GM10847 (cell line): ENCODE results near the gene GRID2.

Experiments used
- POLR2A ChIP-seq: IDR thresholded peaks from 2 replicates; pipeline ENCODE4 v1.6.1; 2011; ENCODE audit not compliant: insufficient read length; ENCODE audit errors: extremely low read depth

GRID2 gene

GRCh38 chr4:93731456-93731855 is 1427.7 kb downstream of the GRID2 start:
- TF ChIP-seq POLR2A, result no peak

- TF ChIP-seq POLR2A, result no peak
Observed at GRCh38 chr4:93732509-93732908, 1428.7 kb downstream of the GRID2 start.

- TF ChIP-seq POLR2A, result no peak
Observed at GRCh38 chr4:93740890-93741289, 1437.1 kb downstream of the GRID2 start.

GRCh38 chr4:93743022-93743421 is 1439.3 kb downstream of the GRID2 start:
- no peak for TF ChIP-seq POLR2A

GRCh38 chr4:93743635-93744034 is 1439.9 kb downstream of the GRID2 start:
- no peak for TF ChIP-seq POLR2A

GRCh38 chr4:93744961-93745360 is 1441.2 kb downstream of the GRID2 start:
- no peak for TF ChIP-seq POLR2A

GRCh38 chr4:93746031-93746430 is 1442.3 kb downstream of the GRID2 start:
- TF ChIP-seq POLR2A, result no peak

GRCh38 chr4:93747220-93747619 is 1443.5 kb downstream of the GRID2 start:
- TF ChIP-seq POLR2A, result no peak

- no peak for TF ChIP-seq POLR2A
Observed at GRCh38 chr4:93748373-93749291, 1444.9 kb downstream of the GRID2 start.

GRCh38 chr4:93749292-93749761 is 1445.6 kb downstream of the GRID2 start:
- no peak for TF ChIP-seq POLR2A

GRCh38 chr4:93751411-93751810 is 1447.6 kb downstream of the GRID2 start:
- no peak for TF ChIP-seq POLR2A

GRCh38 chr4:93756101-93756500 is 1452.3 kb downstream of the GRID2 start:
- no peak for TF ChIP-seq POLR2A

GRCh38 chr4:93759506-93759905 is 1455.7 kb downstream of the GRID2 start:
- no peak for TF ChIP-seq POLR2A

GRCh38 chr4:93760284-93760683 is 1456.5 kb downstream of the GRID2 start:
- no peak for TF ChIP-seq POLR2A

GRCh38 chr4:93761286-93761685 is 1457.5 kb downstream of the GRID2 start:
- no peak for TF ChIP-seq POLR2A

GRCh38 chr4:93764639-93765246 is 1461.0 kb downstream of the GRID2 start:
- no peak for TF ChIP-seq POLR2A

GRCh38 chr4:93767917-93768316 is 1464.2 kb downstream of the GRID2 start:
- TF ChIP-seq POLR2A, result no peak

GRCh38 chr4:93770201-93770600 is 1466.4 kb downstream of the GRID2 start:
- no peak for TF ChIP-seq POLR2A
